ENCODE results near the gene DIAPH3.

DIAPH3 gene

GRCh38 chr13:60019119-60019993 lies 144.4 kb downstream of the DIAPH3 start:
- no peak overlapping the region for H3K27ac ChIP-seq
- TF ChIP-seq ZFX (IDR thresholded peaks at IDR 0.05; ENCODE audit: borderline replicate concordance) = no peak
- no peak for TF ChIP-seq CTCF (IDR thresholded peaks at IDR 0.05)

- TF ChIP-seq ZFX (IDR thresholded peaks at IDR 0.05; ENCODE audit: borderline replicate concordance) (no peak), CTCF (IDR thresholded peaks at IDR 0.05) (no peak)
- no peak overlapping the region for H3K27ac ChIP-seq
Measured at GRCh38 chr13:60018536-60018935, 145.2 kb downstream of the DIAPH3 start.

GRCh38 chr13:60016229-60016628 lies 147.5 kb downstream of the DIAPH3 start:
- no peak for TF ChIP-seq CTCF (IDR thresholded peaks at IDR 0.05)
- TF ChIP-seq ZFX (IDR thresholded peaks at IDR 0.05; ENCODE audit: borderline replicate concordance) = no peak

GRCh38 chr13:60013166-60013565 lies 150.6 kb downstream of the DIAPH3 start:
- H3K27ac ChIP-seq = no peak overlapping the region
- TF ChIP-seq ZFX (IDR thresholded peaks at IDR 0.05; ENCODE audit: borderline replicate concordance) (no peak), CTCF (IDR thresholded peaks at IDR 0.05) (no peak)

More at GRCh38 chr13:60016229-60016628, 147.5 kb downstream of the DIAPH3 start:
- no peak overlapping the region for H3K27ac ChIP-seq

GRCh38 chr13:60012488-60012887 lies 151.2 kb downstream of the DIAPH3 start:
- no peak overlapping the region for H3K27ac ChIP-seq
- TF ChIP-seq ZFX (IDR thresholded peaks at IDR 0.05; ENCODE audit: borderline replicate concordance) (no peak), CTCF (IDR thresholded peaks at IDR 0.05) (no peak)

- TF ChIP-seq ZFX (IDR thresholded peaks at IDR 0.05; ENCODE audit: borderline replicate concordance) (no peak), CTCF (IDR thresholded peaks at IDR 0.05) (no peak)
- H3K27ac ChIP-seq = no peak overlapping the region; the same call in 1 of the 2 replicates
Measured at GRCh38 chr13:60009300-60010253, 154.2 kb downstream of the DIAPH3 start.

Measured in 22Rv1 (cell line).